ENCODE measurements around the gene RO60. TPM values are rescaled to one million over a fixed set of nuclear protein-coding genes. Genes with fewer than 3 reads are reported as not detected.
"Not testable (repeated sequence)": the region's sequence is repeated elsewhere in the genome, so short reads cannot be mapped to it uniquely, and the experiment has no call there.

The RO60 gene
- total RNA-seq, 1 donor from 2014 or later = 87.8 TPM

- DNase-seq (ENCODE audit: low spot score, unreplicated experiment) = no peak
- Mint-ChIP-seq H3K27me3 (peaks cover 3% of the 10 kb centered on the region), H3K27ac (no peak overlapping the region), H3K9me3 (ENCODE audit: low read depth) (no peaks in the 10 kb centered on the region), H3K4me1 (ENCODE audit: low read depth) (peaks cover 7% of the 10 kb centered on the region), H3K4me3 (ENCODE audit: low read depth) (no peak overlapping the region), H3K36me3 (ENCODE audit: insufficient read depth) (peaks cover 2% of the 10 kb centered on the region)
- TF ChIP-seq CTCF (IDR thresholded peaks at IDR 0.05; ENCODE audit: unreplicated experiment) = no peak
These were observed 42.6 kb upstream of the RO60 start for GRCh38 chr1:193016788-193017187.

GRCh38 chr1:193019442-193020026, 39.9 kb upstream of the RO60 start:
- Mint-ChIP-seq H3K9me3 (ENCODE audit: low read depth) (no peaks in the 10 kb centered on the region), H3K27me3 (no peaks in the 10 kb centered on the region), H3K36me3 (ENCODE audit: insufficient read depth) (peaks cover 2% of the 10 kb centered on the region), H3K4me1 (ENCODE audit: low read depth) (peaks cover 3% of the 10 kb centered on the region), H3K4me3 (ENCODE audit: low read depth) (no peak overlapping the region), H3K27ac (no peak overlapping the region)
- TF ChIP-seq CTCF (IDR thresholded peaks at IDR 0.05; ENCODE audit: unreplicated experiment) = peak; percentile 70
- no peak for DNase-seq (ENCODE audit: low spot score, unreplicated experiment)

- H3K27ac Mint-ChIP-seq = no peak overlapping the region
- H3K36me3 Mint-ChIP-seq (ENCODE audit: insufficient read depth) = peaks cover 4% of the 10 kb centered on the region
- no peaks in the 10 kb centered on the region for H3K9me3 Mint-ChIP-seq (ENCODE audit: low read depth)
- peaks cover 4% of the 10 kb centered on the region for H3K4me1 Mint-ChIP-seq (ENCODE audit: low read depth)
- H3K27me3 Mint-ChIP-seq = no peaks in the 10 kb centered on the region
- TF ChIP-seq CTCF (IDR thresholded peaks at IDR 0.05; ENCODE audit: unreplicated experiment) = no peak
- DNase-seq (ENCODE audit: low spot score, unreplicated experiment) = no peak
- no peak overlapping the region for H3K4me3 Mint-ChIP-seq (ENCODE audit: low read depth)
These were observed 34.2 kb upstream of the RO60 start for GRCh38 chr1:193025218-193025617.

- no peak for TF ChIP-seq CTCF (IDR thresholded peaks at IDR 0.05; ENCODE audit: unreplicated experiment)
- DNase-seq (ENCODE audit: low spot score, unreplicated experiment) = no peak
- no peak overlapping the region for H3K4me3 Mint-ChIP-seq (ENCODE audit: low read depth)
- peaks cover 3% of the 10 kb centered on the region for H3K9me3 Mint-ChIP-seq (ENCODE audit: low read depth)
- H3K36me3 Mint-ChIP-seq (ENCODE audit: insufficient read depth) = peaks cover 18% of the 10 kb centered on the region
- peaks cover 6% of the 10 kb centered on the region for H3K4me1 Mint-ChIP-seq (ENCODE audit: low read depth)
- no peaks in the 10 kb centered on the region for H3K27me3 Mint-ChIP-seq
- no peak overlapping the region for H3K27ac Mint-ChIP-seq
These were observed 29.1 kb upstream of the RO60 start for GRCh38 chr1:193030280-193030679.

- no peaks in the 10 kb centered on the region for H3K27me3 Mint-ChIP-seq
- DNase-seq (ENCODE audit: low spot score, unreplicated experiment) = no peak
- peaks cover 17% of the 10 kb centered on the region for H3K36me3 Mint-ChIP-seq (ENCODE audit: insufficient read depth)
- H3K27ac Mint-ChIP-seq = no peak overlapping the region
- TF ChIP-seq CTCF (IDR thresholded peaks at IDR 0.05; ENCODE audit: unreplicated experiment) = peak; percentile 41
- peaks cover 12% of the 10 kb centered on the region for H3K4me1 Mint-ChIP-seq (ENCODE audit: low read depth)
- H3K4me3 Mint-ChIP-seq (ENCODE audit: low read depth) = no peak overlapping the region
- peaks cover 4% of the 10 kb centered on the region for H3K9me3 Mint-ChIP-seq (ENCODE audit: low read depth)
These were observed 28.0 kb upstream of the RO60 start for GRCh38 chr1:193031431-193031830.

- Mint-ChIP-seq H3K4me1 (ENCODE audit: low read depth) (peaks cover 15% of the 10 kb centered on the region), H3K36me3 (ENCODE audit: insufficient read depth) (peaks cover 22% of the 10 kb centered on the region), H3K9me3 (ENCODE audit: low read depth) (peaks cover 14% of the 10 kb centered on the region)
- not testable (repeated sequence) for DNase-seq (ENCODE audit: low spot score, unreplicated experiment); H3K27me3 Mint-ChIP-seq; H3K27ac Mint-ChIP-seq; H3K4me3 Mint-ChIP-seq (ENCODE audit: low read depth)
These were observed 26.6 kb upstream of the RO60 start for GRCh38 chr1:193032643-193033427.
